ENCODE data around the gene ZNF511. TPM values are rescaled to one million over a fixed set of nuclear protein-coding genes. Genes with fewer than 3 reads are reported as not detected.

The ZNF511 gene
- total RNA-seq, 1 donor from 2014 or later, result 75.6 TPM

DNA sequence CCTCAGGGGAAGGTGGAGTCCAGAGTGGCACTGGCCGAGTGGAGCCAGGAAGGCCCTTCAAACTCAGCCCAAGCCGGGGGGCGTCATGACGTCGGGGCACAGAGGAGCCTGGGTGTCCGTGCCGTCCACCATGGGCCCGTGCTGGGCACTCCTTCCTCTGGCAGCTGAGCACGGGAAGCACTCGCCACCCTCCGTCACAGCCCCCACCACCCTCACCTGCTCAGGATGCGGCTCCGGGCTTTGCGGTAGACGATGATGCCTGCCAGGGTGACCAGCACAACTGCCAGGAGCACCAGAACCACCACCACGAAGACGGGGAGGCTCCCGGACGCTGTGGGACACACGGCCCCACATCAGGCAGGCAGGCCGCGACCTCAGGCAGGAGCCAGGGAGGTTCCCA is 40.2 kb upstream of the ZNF511 start:
- H3K27me3 Mint-ChIP-seq (ENCODE audit: low read depth), result peaks cover 15% of the 10 kb centered on the region
- H3K27ac Mint-ChIP-seq (ENCODE audit: unreplicated experiment), result no peak overlapping the region
- no peak overlapping the region for H3K4me3 Mint-ChIP-seq
- H3K36me3 Mint-ChIP-seq (ENCODE audit: low read depth), result no peaks in the 10 kb centered on the region
- DNase-seq (ENCODE audit: low read depth, low spot score), result no peak
- no peaks in the 10 kb centered on the region for H3K4me1 Mint-ChIP-seq
- H3K9me3 Mint-ChIP-seq, result no peaks in the 10 kb centered on the region
- TF ChIP-seq, protein P1, sequence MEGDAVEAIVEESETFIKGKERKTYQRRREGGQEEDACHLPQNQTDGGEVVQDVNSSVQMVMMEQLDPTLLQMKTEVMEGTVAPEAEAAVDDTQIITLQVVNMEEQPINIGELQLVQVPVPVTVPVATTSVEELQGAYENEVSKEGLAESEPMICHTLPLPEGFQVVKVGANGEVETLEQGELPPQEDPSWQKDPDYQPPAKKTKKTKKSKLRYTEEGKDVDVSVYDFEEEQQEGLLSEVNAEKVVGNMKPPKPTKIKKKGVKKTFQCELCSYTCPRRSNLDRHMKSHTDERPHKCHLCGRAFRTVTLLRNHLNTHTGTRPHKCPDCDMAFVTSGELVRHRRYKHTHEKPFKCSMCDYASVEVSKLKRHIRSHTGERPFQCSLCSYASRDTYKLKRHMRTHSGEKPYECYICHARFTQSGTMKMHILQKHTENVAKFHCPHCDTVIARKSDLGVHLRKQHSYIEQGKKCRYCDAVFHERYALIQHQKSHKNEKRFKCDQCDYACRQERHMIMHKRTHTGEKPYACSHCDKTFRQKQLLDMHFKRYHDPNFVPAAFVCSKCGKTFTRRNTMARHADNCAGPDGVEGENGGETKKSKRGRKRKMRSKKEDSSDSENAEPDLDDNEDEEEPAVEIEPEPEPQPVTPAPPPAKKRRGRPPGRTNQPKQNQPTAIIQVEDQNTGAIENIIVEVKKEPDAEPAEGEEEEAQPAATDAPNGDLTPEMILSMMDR (conservative IDR thresholded peaks at IDR 0.05), result no peak

GRCh38 chr10:133269367-133269766 is 39.3 kb upstream of the ZNF511 start:
- DNase-seq (ENCODE audit: low read depth, low spot score), result no peak
- no peaks in the 10 kb centered on the region for H3K4me1 Mint-ChIP-seq
- H3K27me3 Mint-ChIP-seq (ENCODE audit: low read depth), result peaks cover 8% of the 10 kb centered on the region
- H3K36me3 Mint-ChIP-seq (ENCODE audit: low read depth), result no peaks in the 10 kb centered on the region
- H3K9me3 Mint-ChIP-seq, result no peaks in the 10 kb centered on the region
- H3K4me3 Mint-ChIP-seq, result no peak overlapping the region
- TF ChIP-seq, protein P1 (conservative IDR thresholded peaks at IDR 0.05), result no peak
- H3K27ac Mint-ChIP-seq (ENCODE audit: unreplicated experiment), result no peak overlapping the region

GRCh38 chr10:133270204-133270603 is 38.5 kb upstream of the ZNF511 start:
- Mint-ChIP-seq H3K4me3 (no peak overlapping the region), H3K27ac (ENCODE audit: unreplicated experiment) (no peak overlapping the region), H3K9me3 (no peaks in the 10 kb centered on the region), H3K36me3 (ENCODE audit: low read depth) (no peaks in the 10 kb centered on the region), H3K4me1 (no peaks in the 10 kb centered on the region), H3K27me3 (ENCODE audit: low read depth) (peaks cover 7% of the 10 kb centered on the region)
- no peak for DNase-seq (ENCODE audit: low read depth, low spot score)
- TF ChIP-seq, protein P1 (conservative IDR thresholded peaks at IDR 0.05), result no peak

DNA sequence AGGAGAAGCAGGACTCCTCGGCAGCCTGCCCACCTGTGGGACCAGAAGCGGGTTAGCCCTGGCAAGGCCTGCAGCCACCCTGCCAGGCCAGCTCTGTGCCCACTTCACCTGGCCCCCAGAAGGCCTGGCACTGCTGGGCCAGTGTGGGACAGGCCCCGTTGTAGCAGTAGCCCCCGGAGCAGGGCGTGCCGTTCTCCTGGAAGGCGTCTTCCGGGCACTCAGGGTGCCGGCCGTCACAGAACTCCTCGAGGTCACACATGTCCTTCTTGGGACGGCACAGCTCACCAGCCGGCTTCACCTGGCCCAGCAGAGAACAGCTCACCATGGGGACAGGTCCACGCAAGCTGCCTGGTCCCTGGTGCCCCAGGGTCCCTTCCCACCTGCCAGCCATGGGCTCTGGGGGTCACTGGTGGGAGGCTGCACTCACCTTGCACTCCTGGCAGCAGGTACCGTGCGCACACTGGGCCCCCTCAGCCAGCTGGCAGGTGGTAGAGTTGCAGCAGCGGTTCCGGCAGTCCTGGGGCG is 37.9 kb upstream of the ZNF511 start:
- peaks cover 11% of the 10 kb centered on the region for H3K27me3 Mint-ChIP-seq (ENCODE audit: low read depth)
- no peaks in the 10 kb centered on the region for H3K9me3 Mint-ChIP-seq
- H3K4me3 Mint-ChIP-seq, result no peak overlapping the region
- peaks cover under 1% of the 10 kb centered on the region for H3K4me1 Mint-ChIP-seq
- DNase-seq (ENCODE audit: low read depth, low spot score), result no peak
- no peaks in the 10 kb centered on the region for H3K36me3 Mint-ChIP-seq (ENCODE audit: low read depth)
- TF ChIP-seq, protein P1 (conservative IDR thresholded peaks at IDR 0.05), result no peak
- H3K27ac Mint-ChIP-seq (ENCODE audit: unreplicated experiment), result no peak overlapping the region

- no peak for DNase-seq (ENCODE audit: low read depth, low spot score)
- Mint-ChIP-seq H3K4me3 (no peak overlapping the region), H3K9me3 (no peaks in the 10 kb centered on the region), H3K36me3 (ENCODE audit: low read depth) (no peaks in the 10 kb centered on the region), H3K4me1 (peaks cover 3% of the 10 kb centered on the region), H3K27me3 (ENCODE audit: low read depth) (peaks cover 15% of the 10 kb centered on the region), H3K27ac (ENCODE audit: unreplicated experiment) (no peak overlapping the region)
- TF ChIP-seq, protein P1 (conservative IDR thresholded peaks at IDR 0.05), result no peak
These were observed 37.0 kb upstream of the ZNF511 start for GRCh38 chr10:133271521-133272300.

Measured in neural crest cell (in vitro differentiated cells).